Erythroblast (primary cell): Measurements from ENCODE around the gene USP25.

Experiments used
- DNase-seq, 2 experiments: peaks; one replicate each; lab custom pipeline; 2025; lab: John Stamatoyannopoulos, UW
- GATA1 ChIP-seq: IDR thresholded peaks from 2 replicates; pipeline ENCODE4 v1.6.1; 2011; ENCODE audit warnings: low read depth, mild to moderate bottlenecking, control low read depth, low read length, moderate library complexity
- POLR2A ChIP-seq: IDR thresholded peaks from 2 replicates; pipeline ENCODE4 v1.6.1; 2011; ENCODE audit warnings: mild to moderate bottlenecking, low read length

Gene USP25

GRCh38 chr21:15729674-15730483 lies at the start of gene USP25:
Gene USP25 (plus strand): TSS chr21:15729982. CDS start chr21:15730394, 412 bp downstream.
- DNase-seq, result peak; percentile 91 to 95
- TF ChIP-seq GATA1, result no peak
- TF ChIP-seq POLR2A, result peak; percentile 78

- no peak for DNase-seq
- no peak for TF ChIP-seq POLR2A
- TF ChIP-seq GATA1, result no peak
Observed at GRCh38 chr21:15682186-15682895, 47.4 kb upstream of the USP25 start.

GRCh38 chr21:15682977-15683376 lies 46.8 kb upstream of the USP25 start:
- DNase-seq, result no peak
- TF ChIP-seq POLR2A (no peak), GATA1 (no peak)

- no peak for DNase-seq
- TF ChIP-seq GATA1 (no peak), POLR2A (no peak)
Observed at GRCh38 chr21:15686506-15686905, 43.3 kb upstream of the USP25 start.

GRCh38 chr21:15687208-15687607 lies 42.6 kb upstream of the USP25 start:
- no peak for DNase-seq
- TF ChIP-seq GATA1 (no peak), POLR2A (no peak)

GRCh38 chr21:15688016-15688415 lies 41.8 kb upstream of the USP25 start:
- no peak for DNase-seq
- TF ChIP-seq POLR2A (no peak), GATA1 (no peak)

GRCh38 chr21:15688809-15689208 lies 41.0 kb upstream of the USP25 start:
- TF ChIP-seq GATA1 (no peak), POLR2A (no peak)
- no peak for DNase-seq

- TF ChIP-seq GATA1 (no peak), POLR2A (no peak)
- DNase-seq, result no peak
Observed at GRCh38 chr21:15692711-15693110, 37.1 kb upstream of the USP25 start.

- no peak for TF ChIP-seq GATA1
- TF ChIP-seq POLR2A, result no peak
Observed at GRCh38 chr21:15695241-15695640, 34.5 kb upstream of the USP25 start.

GRCh38 chr21:15701830-15702229 lies 28.0 kb upstream of the USP25 start:
- TF ChIP-seq GATA1 (no peak), POLR2A (no peak)
- DNase-seq, result peak in 1 of 2 experiments; percentile 2

More at GRCh38 chr21:15695241-15695640, 34.5 kb upstream of the USP25 start:
- DNase-seq, result no peak

GRCh38 chr21:15703932-15704331 lies 25.9 kb upstream of the USP25 start:
- no peak for DNase-seq
- TF ChIP-seq GATA1 (no peak), POLR2A (no peak)

- no peak for DNase-seq
- TF ChIP-seq GATA1 (no peak), POLR2A (no peak)
Observed at GRCh38 chr21:15706696-15707095, 23.1 kb upstream of the USP25 start.

- DNase-seq, result no peak
- no peak for TF ChIP-seq GATA1
- no peak for TF ChIP-seq POLR2A
Observed at GRCh38 chr21:15713412-15713811, 16.4 kb upstream of the USP25 start.

GRCh38 chr21:15718711-15719110 lies 11.1 kb upstream of the USP25 start:
- TF ChIP-seq POLR2A, result no peak
- no peak for TF ChIP-seq GATA1

More at GRCh38 chr21:15718711-15719110, 11.1 kb upstream of the USP25 start:
- DNase-seq, result no peak
